Activated effector memory CD4-positive, alpha-beta T cell treated with Interleukin-2 at 50 U/mL for 16 hours (primary cell): ENCODE measurements around the gene PCYT1A.
"Not testable (repeated sequence)": the region's sequence is repeated elsewhere in the genome, so short reads cannot be mapped to it uniquely, and the experiment has no call there.

Experiments
- DNase-seq: peaks from one replicate; pipeline ENCODE4 v3.0.0-alpha.2; 2020

The PCYT1A gene

DNA sequence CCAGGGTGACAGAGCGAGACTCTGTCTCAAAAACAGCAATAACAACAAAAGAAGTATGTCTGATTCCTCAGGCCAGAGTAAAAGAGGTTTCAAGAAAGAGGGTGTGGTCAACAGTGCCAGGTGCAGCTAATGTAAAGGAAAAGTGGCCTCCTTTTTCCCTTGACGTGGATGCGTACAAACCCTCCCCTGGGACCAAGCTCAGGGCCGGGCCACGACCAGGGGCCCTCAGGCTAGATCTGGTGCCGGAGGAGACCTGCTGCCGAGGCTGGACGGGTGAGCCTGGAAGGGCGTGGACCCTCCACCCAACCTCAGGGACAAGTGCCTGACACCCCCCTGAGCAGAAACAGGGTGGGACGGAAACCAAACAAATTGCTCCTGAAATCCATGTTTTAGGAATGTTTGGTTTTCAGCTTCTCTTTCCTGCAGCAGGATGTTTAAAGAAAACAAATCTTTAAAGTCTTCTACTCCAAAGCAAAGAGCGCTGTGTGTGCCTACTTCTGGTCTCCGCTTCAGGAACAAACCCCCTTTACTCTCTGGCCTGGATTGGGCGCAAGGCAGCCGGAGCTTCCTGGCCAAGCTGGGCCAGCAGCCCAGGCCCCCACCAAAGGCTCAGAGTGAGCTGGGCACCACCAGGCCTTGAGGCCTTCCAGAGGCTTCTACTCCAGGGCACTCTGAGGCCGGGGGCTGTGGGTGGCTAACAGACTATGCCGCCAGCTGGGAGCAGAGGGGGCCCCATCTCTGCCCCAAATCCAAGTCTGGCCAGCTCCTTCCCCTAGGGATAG, 97.8 kb downstream of the PCYT1A start:
- DNase-seq, result no peak

DNA sequence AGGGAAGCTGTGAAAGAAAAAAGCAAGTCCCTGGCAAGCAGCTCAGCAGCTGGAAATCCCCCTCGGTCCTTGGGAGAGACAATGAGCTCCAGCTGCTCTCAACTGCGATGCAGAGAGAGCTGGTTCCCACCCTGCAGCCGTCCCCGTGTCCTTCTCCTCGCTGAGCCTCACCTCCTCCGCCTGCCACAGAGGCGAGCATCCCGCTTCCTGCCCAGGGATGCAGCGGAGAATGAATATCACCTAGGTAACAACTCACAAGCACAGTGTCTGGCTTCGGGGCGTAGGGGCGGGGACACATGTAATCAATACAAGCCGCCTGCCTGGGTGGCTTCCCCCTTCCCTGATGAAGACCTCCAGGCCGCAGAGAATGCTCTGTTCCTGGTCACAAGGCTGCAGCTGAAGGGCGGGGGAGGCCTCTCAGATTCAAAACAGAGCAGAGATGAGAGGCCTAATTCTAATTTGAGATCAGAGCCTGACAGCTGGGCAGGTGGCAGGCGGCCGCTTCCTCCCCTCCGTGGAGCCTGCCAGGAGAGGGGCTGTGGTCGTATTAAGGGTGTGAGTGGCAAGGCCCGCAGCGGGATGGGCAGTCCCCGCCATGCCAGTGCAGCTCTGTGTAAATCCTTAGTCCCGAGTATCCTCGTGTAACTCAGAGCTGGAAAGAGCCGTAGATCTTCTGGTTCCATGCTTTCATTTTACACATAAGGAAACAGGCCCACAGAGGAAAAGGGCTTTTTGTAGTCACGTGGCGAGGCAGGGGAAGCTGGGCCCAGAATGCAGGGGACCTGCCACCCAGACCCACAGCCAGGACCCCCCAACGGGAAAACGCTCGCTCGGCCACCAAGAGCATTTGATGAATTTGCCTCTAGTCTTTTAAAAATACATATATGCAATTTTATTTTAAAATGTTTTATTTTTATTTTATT, 100.6 kb downstream of the PCYT1A start:
- DNase-seq, result no peak

DNA sequence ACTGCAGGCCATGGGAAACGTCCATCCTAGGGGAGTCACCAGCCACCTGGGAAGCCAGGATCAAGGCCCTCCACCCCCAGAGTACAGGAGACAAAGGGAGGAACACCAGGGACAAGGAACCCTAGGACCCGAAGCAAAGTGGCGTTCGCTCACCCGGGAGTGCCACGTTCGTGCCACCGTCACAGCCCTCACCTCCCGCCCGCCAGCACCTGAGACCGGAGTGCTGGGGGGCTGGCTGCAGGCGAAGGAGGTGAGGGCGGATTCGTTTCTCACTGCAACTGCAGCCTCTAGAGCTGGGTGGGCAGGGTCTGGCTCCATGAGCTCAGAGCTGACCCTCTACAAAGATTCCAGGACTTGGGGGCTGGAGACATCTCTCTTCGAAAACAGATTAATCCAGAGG, 102.6 kb downstream of the PCYT1A start:
- DNase-seq, result no peak

DNA sequence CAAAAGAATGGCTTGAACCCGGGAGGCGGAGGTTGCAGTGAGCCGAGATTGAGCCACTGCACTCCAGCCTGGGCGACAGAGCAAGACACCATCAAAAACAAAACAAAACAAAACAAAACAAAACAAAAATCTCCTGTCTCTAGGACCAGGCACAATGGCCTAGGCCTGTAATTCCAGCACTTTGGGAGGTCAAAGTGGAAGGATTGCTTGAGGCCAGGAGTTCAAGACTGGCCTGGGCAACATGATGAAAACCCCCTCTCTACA, 103.4 kb downstream of the PCYT1A start:
- not testable (repeated sequence) for DNase-seq

DNA sequence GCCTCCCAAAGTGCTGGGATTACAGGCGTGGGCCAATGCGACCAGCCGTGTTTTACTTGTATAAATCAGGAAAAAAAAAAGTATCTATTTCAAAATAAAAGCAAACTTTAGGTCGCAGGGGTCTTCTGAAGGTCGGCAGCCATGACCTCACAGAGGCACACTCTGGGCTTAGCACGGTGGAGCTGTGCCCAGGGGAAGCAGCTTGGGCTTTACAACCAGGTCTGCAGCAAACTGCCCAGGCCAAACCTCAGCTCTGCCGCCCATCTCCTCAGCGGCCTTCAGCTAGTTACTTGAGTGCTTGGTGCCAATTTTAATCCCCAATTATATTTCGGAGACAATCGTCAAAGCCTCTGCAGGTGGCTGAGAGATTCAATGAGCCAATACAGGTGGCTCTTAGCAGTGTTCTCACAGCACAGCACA, 106.4 kb downstream of the PCYT1A start:
- no peak for DNase-seq

DNA sequence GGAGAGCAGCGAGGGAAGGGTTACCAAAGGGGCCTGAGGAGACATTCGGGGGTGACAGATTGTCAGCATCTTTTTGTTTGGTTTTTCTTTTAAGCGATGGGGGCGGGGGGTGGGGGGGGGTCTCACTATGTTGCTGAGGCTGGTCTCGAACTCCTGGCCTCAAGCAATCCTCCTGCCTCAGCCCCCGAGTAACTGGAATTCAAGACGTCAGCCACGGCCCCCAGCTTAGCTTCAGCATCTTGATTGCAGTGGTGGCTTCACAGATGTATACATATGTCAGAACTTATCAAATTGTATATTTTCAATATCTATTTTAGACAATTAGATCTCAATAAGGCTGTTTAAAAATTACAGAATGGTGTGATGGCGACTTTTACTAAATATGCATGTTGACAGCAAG, 107.2 kb downstream of the PCYT1A start:
- no peak for DNase-seq
